H9 (cell line): ENCODE results near the gene RASA3. TPM values are rescaled to one million over a fixed set of nuclear protein-coding genes. Genes with fewer than 3 reads are reported as not detected.

ENCODE experiments used
- DNase-seq: peaks from one replicate; pipeline ENCODE4 v3.0.0-alpha.2; 2017
- H2AFZ ChIP-seq: one replicate; pipeline ENCODE4 v1.6.1; 2013; ENCODE audit warnings: mild to moderate bottlenecking, low read length, control low read depth, moderate library complexity
- H2AK5ac ChIP-seq: 2 replicates; pipeline ENCODE4 v1.6.1; 2013; ENCODE audit warnings: low read length, control low read depth, mixed read lengths; ENCODE audit not compliant: insufficient read length
- H2BK120ac ChIP-seq: one replicate; pipeline ENCODE4 v1.6.1; 2013; ENCODE audit warnings: low read depth, mild to moderate bottlenecking, low read length, control low read depth, inconsistent platforms; ENCODE audit not compliant: poor library complexity, severe bottlenecking
- H2BK12ac ChIP-seq: 2 replicates; pipeline ENCODE4 v1.6.1; 2013; ENCODE audit warnings: low read length, control low read depth, mixed read lengths, low read depth; ENCODE audit not compliant: insufficient read length
- H2BK15ac ChIP-seq: 2 replicates; pipeline ENCODE4 v1.6.1; 2013; ENCODE audit warnings: low read depth, low read length, control low read depth
- H2BK20ac ChIP-seq: one replicate; pipeline ENCODE4 v1.6.1; 2013; ENCODE audit warnings: low read depth, mild to moderate bottlenecking, low read length, control low read depth, inconsistent platforms; ENCODE audit not compliant: poor library complexity, severe bottlenecking
- H2BK5ac ChIP-seq: 2 replicates; pipeline ENCODE4 v1.6.1; 2013; ENCODE audit warnings: low read length, control low read depth, mixed read lengths; ENCODE audit not compliant: insufficient read length
- H3K14ac ChIP-seq: 2 replicates; pipeline ENCODE4 v1.6.1; 2013; ENCODE audit warnings: low read length, control low read depth; ENCODE audit not compliant: insufficient read depth
- H3K18ac ChIP-seq: 2 replicates; pipeline ENCODE4 v1.6.1; 2013; ENCODE audit warnings: low read depth, mild to moderate bottlenecking, mixed read lengths, low read length, control low read depth; ENCODE audit not compliant: insufficient read length
- H3K23ac ChIP-seq: 2 replicates; pipeline ENCODE4 v1.6.1; 2013; ENCODE audit warnings: low read length, control low read depth, mixed read lengths, low read depth; ENCODE audit not compliant: insufficient read length
- H3K23me2 ChIP-seq: 2 replicates; pipeline ENCODE4 v1.6.1; 2013; ENCODE audit warnings: low read depth, mild to moderate bottlenecking, mixed read lengths, low read length, control low read depth; ENCODE audit not compliant: insufficient read length, poor library complexity, severe bottlenecking
- H3K27ac ChIP-seq: 2 replicates; pipeline ENCODE4 v1.5.1; 2013; ENCODE audit warnings: low read length, control low read depth, mixed read lengths, low read depth; ENCODE audit not compliant: insufficient read length
- H3K27me3 ChIP-seq: 2 replicates; pipeline ENCODE4 v1.6.1; 2013; ENCODE audit warnings: low read length, control low read depth, inconsistent platforms; ENCODE audit not compliant: insufficient read depth
- H3K4ac ChIP-seq: 2 replicates; pipeline ENCODE4 v1.6.1; 2013; ENCODE audit warnings: low read depth, mild to moderate bottlenecking, control low read depth, inconsistent platforms, low read length, moderate library complexity
- H3K4me1 ChIP-seq: 2 replicates; pipeline ENCODE4 v1.6.1; 2013; ENCODE audit warnings: low read length, control low read depth, inconsistent platforms; ENCODE audit not compliant: insufficient read depth
- H3K4me2 ChIP-seq: 2 replicates; pipeline ENCODE4 v1.6.1; 2013; ENCODE audit warnings: low read length, control low read depth, mixed read lengths; ENCODE audit not compliant: insufficient read length, insufficient read depth
- H3K56ac ChIP-seq: 2 replicates; pipeline ENCODE4 v1.6.1; 2013; ENCODE audit warnings: low read depth, mild to moderate bottlenecking, mixed read lengths, low read length, control low read depth; ENCODE audit not compliant: insufficient read length
- H3K79me1 ChIP-seq: 2 replicates; pipeline ENCODE4 v1.6.1; 2013; ENCODE audit warnings: low read depth, mild to moderate bottlenecking, moderate library complexity, low read length, control low read depth, inconsistent platforms; ENCODE audit not compliant: insufficient read depth, poor library complexity, severe bottlenecking
- H3K79me2 ChIP-seq: 2 replicates; pipeline ENCODE4 v1.6.1; 2013; ENCODE audit warnings: low read length, control low read depth, inconsistent platforms; ENCODE audit not compliant: insufficient read depth
- H3K9ac ChIP-seq: 2 replicates; pipeline ENCODE4 v1.6.1; 2013; ENCODE audit warnings: low read length, control low read depth, mixed read lengths; ENCODE audit not compliant: insufficient read length; ENCODE audit errors: extremely low read depth
- H3K9me3 ChIP-seq: one replicate; pipeline ENCODE4 v1.6.1; 2013; ENCODE audit warnings: low read depth, low read length, inconsistent platforms; ENCODE audit not compliant: control insufficient read depth
- H3T11ph ChIP-seq: one replicate; pipeline ENCODE4 v1.6.1; 2013; ENCODE audit warnings: mild to moderate bottlenecking, low read length, control low read depth, inconsistent platforms
- H4K20me1 ChIP-seq: one replicate; pipeline ENCODE4 v1.6.1; 2013; ENCODE audit not compliant: control insufficient read depth, insufficient read length, insufficient read depth
- H4K5ac ChIP-seq: 2 replicates; pipeline ENCODE4 v1.6.1; 2013; ENCODE audit warnings: low read depth, mild to moderate bottlenecking, mixed read lengths, low read length, control low read depth; ENCODE audit not compliant: insufficient read length
- H4K8ac ChIP-seq: replicated peaks from 2 replicates; pipeline ENCODE4 v1.6.1; 2013; ENCODE audit warnings: low read length, control low read depth, mixed read lengths, low read depth; ENCODE audit not compliant: insufficient read length
- H4K91ac ChIP-seq: 2 replicates; pipeline ENCODE4 v1.6.1; 2013; ENCODE audit warnings: low read depth, mild to moderate bottlenecking, moderate library complexity, mixed read lengths, low read length, control low read depth; ENCODE audit not compliant: insufficient read length
- H3K27ac Mint-ChIP-seq, 3 experiments: 2 replicates in 2 of 3; 3 replicates in 1 of 3; pipeline ENCODE4 v1.8.0; 2020 to 2021; ENCODE audit warnings: mixed read lengths in 3 of 3, mild to moderate bottlenecking in 1 of 3, moderate library complexity in 1 of 3
- H3K27me3 Mint-ChIP-seq: 2 replicates; pipeline ENCODE4 v1.8.0; 2021; ENCODE audit warnings: low read depth, mild to moderate bottlenecking, moderate library complexity, mixed read lengths
- H3K36me3 Mint-ChIP-seq, 3 experiments: 2 replicates in 2 of 3; 3 replicates in 1 of 3; pipeline ENCODE4 v1.8.0; 2020 to 2021; ENCODE audit warnings: low read depth in 3 of 3, mixed read lengths in 3 of 3; ENCODE audit not compliant: insufficient read depth in 1 of 3
- H3K4me1 Mint-ChIP-seq, 2 experiments: 2 replicates each; pipeline ENCODE4 v1.8.0; 2020; ENCODE audit warnings: mixed read lengths in 2 of 2
- H3K4me3 Mint-ChIP-seq, 2 experiments: 2 replicates in 1 of 2; 3 replicates in 1 of 2; pipeline ENCODE4 v1.8.0; 2020 to 2021; ENCODE audit warnings: mild to moderate bottlenecking in 2 of 2, mixed read lengths in 2 of 2, moderate library complexity in 1 of 2
- H3K9me3 Mint-ChIP-seq, 2 experiments: 2 replicates in 1 of 2; 3 replicates in 1 of 2; pipeline ENCODE4 v1.8.0; 2020; ENCODE audit warnings: mild to moderate bottlenecking in 2 of 2, mixed read lengths in 2 of 2, moderate library complexity in 1 of 2
- CTCF ChIP-seq: fragments of 200-600 bp; sonication (generic); conservative IDR thresholded peaks from 3 replicates; pipeline ENCODE4 v1.8.0; 2021; ENCODE audit warnings: antibody characterized with exemption, mild to moderate bottlenecking
- WGBS: extraction: QIAGEN DNeasy Blood & Tissue Kit; methylation state at CpG from one replicate; pipeline ENCODE4 v1.1.7; 2013; ENCODE audit warnings: missing lambda C conversion rate, low lambda C conversion rate, mixed read lengths; ENCODE audit not compliant: insufficient read length; ENCODE audit errors: extremely low coverage; 5-methylcytosine and 5-hydroxymethylcytosine counted together
- total RNA-seq: library from RNA; stranded (reverse); gene quantifications from 2 replicates; pipeline ENCODE4 v1.2.1, GENCODE V29; 2021

RASA3 gene
- total RNA-seq, 1 experiment from 2014 or later, result 12.3 TPM

- H3K9me3 Mint-ChIP-seq, result no peaks in the 10 kb centered on the region; a peak in 2 of 5 replicates
- peaks cover 4% of the 10 kb centered on the region; the same call in 1 of the 2 replicates for H3K79me2 ChIP-seq
- no peak overlapping the region for H2BK15ac ChIP-seq
- H3K18ac ChIP-seq, result peak overlapping the region; percentile 27
- H4K8ac ChIP-seq, result no peak overlapping the region
- H3K4me2 ChIP-seq, result no peak overlapping the region
- H3K9ac ChIP-seq, result no peak overlapping the region
- H2AK5ac ChIP-seq, result no peak overlapping the region
- H3K4ac ChIP-seq, result no peak overlapping the region
- no peak overlapping the region; a peak in 1 of 7 replicates for H3K27ac Mint-ChIP-seq
- no peaks in the 10 kb centered on the region for H3K4me1 ChIP-seq
- no peaks in the 10 kb centered on the region for H3K9me3 ChIP-seq
- no peaks in the 10 kb centered on the region for H3K27me3 ChIP-seq
- no peak overlapping the region for H3K4me3 Mint-ChIP-seq
- H2BK120ac ChIP-seq, result no peak overlapping the region
- no peak overlapping the region for H3K23ac ChIP-seq
- no peak overlapping the region for H2BK5ac ChIP-seq
- H3T11ph ChIP-seq, result no peak overlapping the region
- H3K27ac ChIP-seq, result no peak overlapping the region
- no peaks in the 10 kb centered on the region for H3K79me1 ChIP-seq
- no peak for TF ChIP-seq CTCF
- no peaks in the 10 kb centered on the region for H3K23me2 ChIP-seq
- H4K20me1 ChIP-seq, result peaks cover 3% of the 10 kb centered on the region
- no peak overlapping the region for H4K91ac ChIP-seq
- no peak overlapping the region; the same call in 1 of the 2 replicates for H3K14ac ChIP-seq
- no peaks in the 10 kb centered on the region for H3K27me3 Mint-ChIP-seq
- H3K4me1 Mint-ChIP-seq, result peaks cover 15 to 36% of the 10 kb centered on the region in 2 experiments
- DNase-seq, result no peak
- no peak overlapping the region for H3K56ac ChIP-seq
- H2AFZ ChIP-seq, result no peak overlapping the region
- no peak overlapping the region for H4K5ac ChIP-seq
- H3K36me3 Mint-ChIP-seq, result peaks cover 0 to 4% (median 0%) of the 10 kb centered on the region in 3 experiments; a peak in 1 of 7 replicates
- H2BK12ac ChIP-seq, result no peak overlapping the region
- H2BK20ac ChIP-seq, result no peak overlapping the region
- no CpG with 5 or more reads among the region's 17 CpGs for WGBS
Observed at GRCh38 chr13:114041493-114041892, 90.9 kb downstream of the RASA3 start.
